ENCODE data around the gene NFAT5.

GRCh38 chr16:69531988-69532387 is 33.8 kb upstream of the NFAT5 start:
- no peak for TF ChIP-seq POLR2AphosphoS5 (IDR thresholded peaks at IDR 0.05; ENCODE audit: low read depth, low read length)
- no peak for TF ChIP-seq POLR2A (IDR thresholded peaks at IDR 0.05; ENCODE audit: low read depth, low read length)
- no peak for TF ChIP-seq TAF1 (IDR thresholded peaks at IDR 0.05; ENCODE audit: low read depth, low read length)
- TF ChIP-seq SPI1 (IDR thresholded peaks at IDR 0.05; ENCODE audit: low read depth, low read length), result no peak
